Fibroblast of lung (primary cell): ENCODE results near the gene MEGF10.

Source experiments
- EZH2 ChIP-seq: IDR thresholded peaks from 2 replicates; pipeline ENCODE4 v1.5.1; 2012; ENCODE audit warnings: low read length, control low read depth, mild to moderate bottlenecking; ENCODE audit errors: missing control alignments
- TF ChIP-seq, protein P1 (sequence below), 2 donors: IDR thresholded peaks in 1 of 2; conservative IDR thresholded peaks in 1 of 2; 1 replicate in 1 of 2; 2 replicates in 1 of 2; pipeline ENCODE4 v1.5.1; 2011 to 2012; ENCODE audit warnings: low read length in 2 of 2, control low read depth in 1 of 2, inconsistent platforms in 1 of 2, low read depth in 1 of 2, mild to moderate bottlenecking in 1 of 2

DNA sequence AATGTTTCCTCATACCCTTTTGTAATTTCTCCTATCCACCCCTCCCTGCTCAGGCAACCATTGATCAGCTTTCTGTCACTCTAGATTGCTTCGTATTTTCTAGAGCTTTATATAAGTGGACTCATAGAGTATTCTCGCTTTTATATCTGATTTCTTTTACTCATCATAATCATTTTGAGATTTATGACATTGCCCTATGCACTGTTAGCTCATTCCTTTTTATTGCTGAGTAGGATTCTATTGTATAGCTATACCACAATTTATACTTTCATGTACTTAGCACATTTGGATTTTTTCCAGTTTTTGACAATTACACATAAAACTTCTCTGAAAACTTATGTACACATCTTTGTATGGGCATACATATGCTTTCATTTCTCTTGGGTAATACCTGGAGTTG, 68.9 kb downstream of the MEGF10 start:
- TF ChIP-seq, protein P1, sequence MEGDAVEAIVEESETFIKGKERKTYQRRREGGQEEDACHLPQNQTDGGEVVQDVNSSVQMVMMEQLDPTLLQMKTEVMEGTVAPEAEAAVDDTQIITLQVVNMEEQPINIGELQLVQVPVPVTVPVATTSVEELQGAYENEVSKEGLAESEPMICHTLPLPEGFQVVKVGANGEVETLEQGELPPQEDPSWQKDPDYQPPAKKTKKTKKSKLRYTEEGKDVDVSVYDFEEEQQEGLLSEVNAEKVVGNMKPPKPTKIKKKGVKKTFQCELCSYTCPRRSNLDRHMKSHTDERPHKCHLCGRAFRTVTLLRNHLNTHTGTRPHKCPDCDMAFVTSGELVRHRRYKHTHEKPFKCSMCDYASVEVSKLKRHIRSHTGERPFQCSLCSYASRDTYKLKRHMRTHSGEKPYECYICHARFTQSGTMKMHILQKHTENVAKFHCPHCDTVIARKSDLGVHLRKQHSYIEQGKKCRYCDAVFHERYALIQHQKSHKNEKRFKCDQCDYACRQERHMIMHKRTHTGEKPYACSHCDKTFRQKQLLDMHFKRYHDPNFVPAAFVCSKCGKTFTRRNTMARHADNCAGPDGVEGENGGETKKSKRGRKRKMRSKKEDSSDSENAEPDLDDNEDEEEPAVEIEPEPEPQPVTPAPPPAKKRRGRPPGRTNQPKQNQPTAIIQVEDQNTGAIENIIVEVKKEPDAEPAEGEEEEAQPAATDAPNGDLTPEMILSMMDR (conservative IDR thresholded peaks at IDR 0.05 in 1 of 2, IDR thresholded peaks at IDR 0.05 in 1 of 2; ENCODE audit: low read depth in 1 of 2, low read length in 2 of 2): no peak
- TF ChIP-seq EZH2: no peak
